Esophagus muscularis mucosa (tissue), 4 donors: ENCODE data around the gene ZKSCAN8. TPM values are rescaled to one million over a fixed set of nuclear protein-coding genes. Genes with fewer than 3 reads are reported as not detected.

Experiments
- DNase-seq: peaks from one replicate; pipeline ENCODE4 v3.0.0-alpha.2; 2017; ENCODE audit errors: extremely low spot score
- H3K27ac ChIP-seq, 4 donors: fragments of 200-600 bp; sonication (generic); replicated peaks in 1 of 4; 1 replicate in 3 of 4; 2 replicates in 1 of 4; pipeline ENCODE4 v1.5.1; 2016 to 2019; ENCODE audit warnings: mild to moderate bottlenecking in 1 of 4
- H3K27me3 ChIP-seq, 4 donors: fragments of 200-600 bp; sonication (generic); one replicate each; pipeline versions ENCODE4 v1.5.1 to v1.6.0; 2016 to 2019
- H3K36me3 ChIP-seq, 4 donors: fragments of 200-600 bp; sonication (generic); one replicate each; pipeline ENCODE4 v1.5.1; 2016 to 2019
- H3K4me1 ChIP-seq, 4 donors: fragments of 200-600 bp; sonication (generic); one replicate each; pipeline ENCODE4 v1.5.1; 2016 to 2019
- H3K4me3 ChIP-seq, 4 donors: fragments of 200-600 bp; sonication (generic); 1 replicate in 2 of 4; 2 replicates in 2 of 4; pipeline ENCODE4 v1.5.1; 2016 to 2019; ENCODE audit warnings: mild to moderate bottlenecking in 4 of 4, moderate library complexity in 1 of 4
- H3K9me3 ChIP-seq, 4 donors: fragments of 200-600 bp; sonication (generic); 1 replicate in 3 of 4; 2 replicates in 1 of 4; pipeline ENCODE4 v1.5.1; 2016 to 2019
- EP300 ChIP-seq: sonication (generic); formaldehyde crosslinking; IDR thresholded peaks from one replicate; pipeline ENCODE4 v1.6.1; 2017; ENCODE audit warnings: antibody characterized with exemption
- POLR2A ChIP-seq: fragments of 450-650 bp; IDR thresholded peaks from one replicate; pipeline ENCODE4 v1.6.1; 2017; ENCODE audit warnings: antibody characterized with exemption, moderate library complexity, mild to moderate bottlenecking, low read depth
- POLR2AphosphoS5 ChIP-seq, 2 donors: sonication (generic); formaldehyde crosslinking; IDR thresholded peaks; one replicate each; pipeline ENCODE4 v1.6.1; 2017; ENCODE audit warnings: antibody characterized with exemption in 2 of 2
- WGBS: methylation state at CpG from one replicate; pipeline ENCODE4 v1.1.5; 2018; 5-methylcytosine and 5-hydroxymethylcytosine counted together
- intact Hi-C: fragments of 100-400 bp; cut with DNase I; formaldehyde crosslinking; loops from one replicate; pipeline ENCODE4 v1.15.1; 2023
- total RNA-seq, 4 donors: library from RNA; depleted of rRNA; stranded (reverse); fragments of >200 nt; gene quantifications; one replicate each; pipeline versions ENCODE4 v1.1.0 to v1.2.1, GENCODE V29; 2016
- TF ChIP-seq, protein P1 (sequence below), 3 experiments: fragments of 200-600 bp in 2 of 3; fragments of 450-650 bp in 1 of 3; sonication (generic) in 2 of 3; IDR thresholded peaks; one replicate each; pipeline ENCODE4 v1.5.1; 2017 to 2019; ENCODE audit warnings: antibody characterized with exemption in 3 of 3, mild to moderate bottlenecking in 2 of 3, moderate library complexity in 1 of 3

The ZKSCAN8 gene
- total RNA-seq, 4 donors from 2014 or later: 18.7 to 21.7 (median 20.8) TPM

DNA sequence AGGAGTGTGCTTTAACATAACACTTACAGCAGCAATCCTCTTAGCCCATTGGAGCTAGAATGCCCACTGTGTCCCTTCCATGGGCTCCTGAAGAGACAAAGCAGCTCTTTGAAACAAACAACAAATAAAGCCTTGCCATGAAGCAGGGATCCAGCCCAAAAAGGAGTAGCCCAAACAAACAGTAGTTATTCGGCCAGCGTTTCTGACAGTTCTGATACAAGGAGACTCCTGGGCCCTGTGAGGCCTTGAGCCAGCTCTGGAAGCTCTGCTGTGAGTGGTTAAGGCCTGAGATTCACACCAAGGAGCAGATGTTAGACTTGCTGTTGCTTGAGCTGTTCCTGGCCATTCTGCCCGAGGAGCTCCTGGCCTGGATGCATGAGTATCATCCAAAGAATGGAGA lies 34.2 kb upstream of the ZKSCAN8 start:
- peaks cover 4 to 7% (median 6%) of the 10 kb centered on the region in 4 donors for H3K4me1 ChIP-seq
- no peaks in the 10 kb centered on the region for H3K27me3 ChIP-seq
- H3K36me3 ChIP-seq: no peaks in the 10 kb centered on the region
- no peak for DNase-seq
- no peak overlapping the region for H3K4me3 ChIP-seq
- no peaks in the 10 kb centered on the region for H3K9me3 ChIP-seq
- WGBS: 80% methylated on average over 3 of the region's 3 CpGs
- no peak overlapping the region for H3K27ac ChIP-seq
- intact Hi-C loops: no loop called here
- TF ChIP-seq POLR2AphosphoS5 (IDR thresholded peaks at IDR 0.05): no peak
- no peak for TF ChIP-seq EP300
- TF ChIP-seq POLR2A: no peak
- TF ChIP-seq, protein P1, sequence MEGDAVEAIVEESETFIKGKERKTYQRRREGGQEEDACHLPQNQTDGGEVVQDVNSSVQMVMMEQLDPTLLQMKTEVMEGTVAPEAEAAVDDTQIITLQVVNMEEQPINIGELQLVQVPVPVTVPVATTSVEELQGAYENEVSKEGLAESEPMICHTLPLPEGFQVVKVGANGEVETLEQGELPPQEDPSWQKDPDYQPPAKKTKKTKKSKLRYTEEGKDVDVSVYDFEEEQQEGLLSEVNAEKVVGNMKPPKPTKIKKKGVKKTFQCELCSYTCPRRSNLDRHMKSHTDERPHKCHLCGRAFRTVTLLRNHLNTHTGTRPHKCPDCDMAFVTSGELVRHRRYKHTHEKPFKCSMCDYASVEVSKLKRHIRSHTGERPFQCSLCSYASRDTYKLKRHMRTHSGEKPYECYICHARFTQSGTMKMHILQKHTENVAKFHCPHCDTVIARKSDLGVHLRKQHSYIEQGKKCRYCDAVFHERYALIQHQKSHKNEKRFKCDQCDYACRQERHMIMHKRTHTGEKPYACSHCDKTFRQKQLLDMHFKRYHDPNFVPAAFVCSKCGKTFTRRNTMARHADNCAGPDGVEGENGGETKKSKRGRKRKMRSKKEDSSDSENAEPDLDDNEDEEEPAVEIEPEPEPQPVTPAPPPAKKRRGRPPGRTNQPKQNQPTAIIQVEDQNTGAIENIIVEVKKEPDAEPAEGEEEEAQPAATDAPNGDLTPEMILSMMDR (IDR thresholded peaks at IDR 0.05): no peak

DNA sequence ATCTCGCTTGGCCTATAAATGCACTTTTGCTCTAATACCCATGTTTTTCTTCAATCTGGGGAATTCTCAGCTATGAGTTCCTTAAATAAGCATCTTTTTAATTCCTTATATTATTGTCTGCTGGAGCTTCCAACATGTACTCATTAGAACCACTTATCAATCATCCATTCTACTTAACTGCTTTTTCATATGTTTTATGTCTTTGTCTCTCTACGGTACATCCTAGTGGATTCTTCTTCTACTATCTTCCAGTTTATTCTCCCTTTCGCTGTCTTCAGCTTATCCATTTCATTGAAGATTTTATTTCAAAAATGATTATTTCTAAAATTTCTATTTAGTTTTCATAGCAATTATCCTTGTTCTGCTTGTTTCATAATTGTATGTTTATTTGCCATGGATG lies 29.7 kb upstream of the ZKSCAN8 start:
- intact Hi-C loops: no loop called here
- no peak for TF ChIP-seq POLR2AphosphoS5 (IDR thresholded peaks at IDR 0.05)
- no peak for DNase-seq
- Histone ChIP-seq H3K27me3 (no peaks in the 10 kb centered on the region), H3K27ac (no peak overlapping the region), H3K9me3 (no peaks in the 10 kb centered on the region), H3K4me1 (no peaks in the 10 kb centered on the region), H3K4me3 (no peak overlapping the region), H3K36me3 (peaks cover 11 to 27% (median 23%) of the 10 kb centered on the region in 4 donors)
- WGBS: 78% methylated on average over 3 of the region's 3 CpGs

DNA sequence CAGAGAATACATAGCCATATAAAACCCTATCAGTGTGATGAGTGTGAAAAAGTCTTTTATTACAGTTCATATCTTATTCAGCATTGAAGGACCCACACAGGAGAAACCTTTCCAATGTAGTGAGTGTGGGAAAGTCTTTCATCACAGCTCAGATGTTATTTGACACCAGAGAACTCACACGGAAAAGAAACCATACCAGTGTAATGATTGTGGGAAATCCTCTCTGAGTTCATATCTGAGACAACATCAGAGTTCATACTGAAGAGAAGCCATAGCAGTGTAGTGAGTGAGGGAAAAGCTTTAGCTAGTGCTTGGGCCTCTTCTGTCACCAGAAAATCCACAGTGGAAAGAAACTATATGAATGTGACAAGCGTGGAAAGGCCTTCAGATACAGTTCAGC lies 25.9 kb upstream of the ZKSCAN8 start:
- no peak overlapping the region for H3K27ac ChIP-seq
- TF ChIP-seq EP300 (no peak), POLR2A (no peak), POLR2AphosphoS5 (IDR thresholded peaks at IDR 0.05) (no peak)
- TF ChIP-seq, protein P1 (IDR thresholded peaks at IDR 0.05): no peak
- 89% methylated on average over 2 of the region's 2 CpGs for WGBS
- H3K36me3 ChIP-seq: peaks cover 19 to 62% (median 49%) of the 10 kb centered on the region in 4 donors
- H3K4me3 ChIP-seq: no peak overlapping the region
- DNase-seq: no peak
- no peaks in the 10 kb centered on the region for H3K4me1 ChIP-seq
- intact Hi-C loops: no loop called here
- no peaks in the 10 kb centered on the region for H3K27me3 ChIP-seq
- no peaks in the 10 kb centered on the region for H3K9me3 ChIP-seq

GRCh38 chr6:28117386-28118050 lies 24.2 kb upstream of the ZKSCAN8 start:
- Histone ChIP-seq H3K36me3 (peaks cover 19 to 68% (median 55%) of the 10 kb centered on the region in 4 donors), H3K27me3 (no peaks in the 10 kb centered on the region), H3K9me3 (no peaks in the 10 kb centered on the region), H3K27ac (no peak overlapping the region), H3K4me3 (no peak overlapping the region), H3K4me1 (no peaks in the 10 kb centered on the region)
- DNase-seq: no peak
- TF ChIP-seq EP300: no peak
- TF ChIP-seq POLR2A: no peak
- TF ChIP-seq, protein P1 (IDR thresholded peaks at IDR 0.05): no peak
- TF ChIP-seq POLR2AphosphoS5 (IDR thresholded peaks at IDR 0.05): no peak
- intact Hi-C loops: no loop called here
- 94% methylated on average over 2 of the region's 2 CpGs for WGBS

- intact Hi-C loops: no loop called here
- WGBS: 88% methylated on average over 1 of the region's 1 CpG
- H3K4me1 ChIP-seq: no peaks in the 10 kb centered on the region
- no peaks in the 10 kb centered on the region for H3K27me3 ChIP-seq
- DNase-seq: no peak
- H3K4me3 ChIP-seq: no peak overlapping the region
- H3K27ac ChIP-seq: no peak overlapping the region
- TF ChIP-seq EP300: no peak
- TF ChIP-seq, protein P1 (IDR thresholded peaks at IDR 0.05): no peak
- no peak for TF ChIP-seq POLR2AphosphoS5 (IDR thresholded peaks at IDR 0.05)
- TF ChIP-seq POLR2A: no peak
- no peaks in the 10 kb centered on the region for H3K9me3 ChIP-seq
- peaks cover 19 to 72% (median 56%) of the 10 kb centered on the region in 4 donors for H3K36me3 ChIP-seq
Measured at GRCh38 chr6:28118217-28118616, 23.5 kb upstream of the ZKSCAN8 start.
